Glomerular visceral epithelial cell (primary cell): Measurements from ENCODE around the gene ALS2CL.
A peak's percentile ranks its signal among the peaks of the same experiment; 100 is the strongest.

Source experiments
- DNase-seq: peaks from one replicate; pipeline ENCODE4 v3.0.0-alpha.2; 2016; ENCODE audit errors: extremely low spot score

Gene ALS2CL

GRCh38 chr3:46664188-46664970, 29.1 kb downstream of the ALS2CL start:
- no peak for DNase-seq

GRCh38 chr3:46663591-46664135, 29.8 kb downstream of the ALS2CL start:
- no peak for DNase-seq

- DNase-seq, result peak; percentile 17
Measured at GRCh38 chr3:46662771-46663551, 30.5 kb downstream of the ALS2CL start.

GRCh38 chr3:46661776-46662766, 31.4 kb downstream of the ALS2CL start:
- DNase-seq, result no peak

- no peak for DNase-seq
Measured at GRCh38 chr3:46660543-46661523, 32.6 kb downstream of the ALS2CL start.

GRCh38 chr3:46660003-46660402, 33.5 kb downstream of the ALS2CL start:
- DNase-seq, result no peak

- no peak for DNase-seq
Measured at GRCh38 chr3:46659285-46659684, 34.2 kb downstream of the ALS2CL start.

- DNase-seq, result no peak
Measured at GRCh38 chr3:46656778-46657556, 36.5 kb downstream of the ALS2CL start.

- DNase-seq, result no peak
Measured at GRCh38 chr3:46655271-46655670, 38.2 kb downstream of the ALS2CL start.

GRCh38 chr3:46651084-46651483, 42.4 kb downstream of the ALS2CL start:
- DNase-seq, result no peak

GRCh38 chr3:46649436-46649835, 44.0 kb downstream of the ALS2CL start:
- DNase-seq, result peak; percentile 12

GRCh38 chr3:46648096-46648495, 45.4 kb downstream of the ALS2CL start:
- no peak for DNase-seq

- DNase-seq, result no peak
Measured at GRCh38 chr3:46646700-46647099, 46.8 kb downstream of the ALS2CL start.

- DNase-seq, result no peak
Measured at GRCh38 chr3:46643701-46644100, 49.8 kb downstream of the ALS2CL start.

GRCh38 chr3:46642971-46643370, 50.5 kb downstream of the ALS2CL start:
- no peak for DNase-seq

- no peak for DNase-seq
Measured at GRCh38 chr3:46640927-46641326, 52.6 kb downstream of the ALS2CL start.

GRCh38 chr3:46639221-46639620, 54.3 kb downstream of the ALS2CL start:
- no peak for DNase-seq

GRCh38 chr3:46634856-46635255, 58.6 kb downstream of the ALS2CL start:
- DNase-seq, result no peak

GRCh38 chr3:46632792-46633191, 60.7 kb downstream of the ALS2CL start:
- DNase-seq, result no peak
